LHCN-M2 (cell line): Measurements from ENCODE around the gene AMBRA1. TPM values are rescaled to one million over a fixed set of nuclear protein-coding genes. Genes with fewer than 3 reads are reported as not detected.
"Not testable (repeated sequence)": the region's sequence is repeated elsewhere in the genome, so short reads cannot be mapped to it uniquely, and the experiment has no call there.

Experiments used
- DNase-seq: peaks from one replicate; pipeline ENCODE4 v3.0.0-alpha.2; 2012; ENCODE audit warnings: low read depth
- total RNA-seq: library from RNA; depleted of rRNA; stranded (reverse); fragments of >200 nt; gene quantifications from 2 replicates; pipeline ENCODE4 v1.2.3, GENCODE V29; 2014

The AMBRA1 gene
- total RNA-seq, 1 experiment from 2014 or later, result 20.9 TPM

DNA sequence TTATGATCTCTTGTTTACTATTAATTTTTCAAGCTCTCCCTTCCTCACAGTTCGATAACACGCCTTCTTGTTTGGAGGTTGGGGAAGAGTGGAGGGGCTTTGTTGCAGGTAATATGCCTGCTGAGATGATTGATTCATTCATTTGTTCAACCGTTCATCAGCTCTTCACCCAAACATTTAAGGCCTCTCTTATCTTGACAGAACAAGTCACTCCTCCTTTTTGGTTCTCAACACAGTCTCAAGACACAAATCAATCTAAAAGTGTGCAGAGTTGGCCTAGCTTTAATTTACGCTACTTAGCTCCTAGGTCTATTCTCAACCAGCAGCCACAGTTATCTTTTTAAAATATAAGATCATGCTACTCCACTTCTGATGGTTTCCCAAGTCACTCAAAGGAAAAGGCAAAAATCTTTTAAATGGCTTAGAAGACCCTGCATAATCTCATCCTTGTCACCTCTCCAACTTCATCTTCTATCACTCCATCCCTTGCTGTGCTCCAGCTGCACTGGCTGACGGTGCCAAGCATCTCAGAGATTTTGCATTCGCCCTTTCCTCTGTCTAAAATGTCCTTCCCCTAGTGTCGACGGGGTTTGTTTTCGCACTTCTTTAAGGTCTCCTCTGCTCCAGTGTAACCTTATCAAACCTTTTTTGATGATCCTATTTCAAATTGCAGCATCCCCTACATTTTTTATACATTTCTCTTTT is 60.3 kb downstream of the AMBRA1 start:
- no peak for DNase-seq

GRCh38 chr11:46529928-46530574 is 63.8 kb downstream of the AMBRA1 start:
- no peak for DNase-seq

- DNase-seq, result peak; percentile 44
Observed at GRCh38 chr11:46529095-46529905, 64.5 kb downstream of the AMBRA1 start.

DNA sequence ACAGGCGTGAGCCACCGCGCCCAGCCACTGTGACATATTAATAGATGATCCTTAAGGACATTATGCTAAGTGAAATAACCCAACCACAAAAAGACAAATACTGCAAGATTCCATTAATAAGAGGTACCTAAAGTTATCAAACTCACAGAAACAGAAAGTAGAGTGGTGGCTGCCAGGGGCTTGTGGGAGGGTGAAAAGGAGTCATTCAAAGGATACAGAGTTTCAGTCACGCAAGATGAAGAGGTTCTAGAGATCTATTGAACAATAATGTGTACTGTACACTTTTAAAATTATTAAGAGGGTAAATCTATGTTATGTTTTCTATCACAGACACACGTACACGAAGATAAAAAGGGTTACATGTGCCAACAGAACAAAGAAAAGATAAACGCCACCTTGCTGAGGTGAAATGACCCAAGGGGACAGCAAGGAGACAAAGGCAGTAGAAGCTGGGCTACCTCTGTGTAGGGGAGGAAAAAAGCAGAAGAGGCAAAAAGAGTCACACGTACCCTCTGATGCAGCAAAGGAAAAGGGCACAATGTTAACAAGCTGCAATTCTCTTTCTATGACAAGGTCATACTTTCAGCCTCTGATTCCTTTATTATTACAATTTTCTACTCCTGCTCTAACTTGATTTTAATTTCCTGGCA is 65.3 kb downstream of the AMBRA1 start:
- no peak for DNase-seq

- peak; percentile 58 for DNase-seq
Observed at GRCh38 chr11:46527591-46528130, 66.2 kb downstream of the AMBRA1 start.

DNA sequence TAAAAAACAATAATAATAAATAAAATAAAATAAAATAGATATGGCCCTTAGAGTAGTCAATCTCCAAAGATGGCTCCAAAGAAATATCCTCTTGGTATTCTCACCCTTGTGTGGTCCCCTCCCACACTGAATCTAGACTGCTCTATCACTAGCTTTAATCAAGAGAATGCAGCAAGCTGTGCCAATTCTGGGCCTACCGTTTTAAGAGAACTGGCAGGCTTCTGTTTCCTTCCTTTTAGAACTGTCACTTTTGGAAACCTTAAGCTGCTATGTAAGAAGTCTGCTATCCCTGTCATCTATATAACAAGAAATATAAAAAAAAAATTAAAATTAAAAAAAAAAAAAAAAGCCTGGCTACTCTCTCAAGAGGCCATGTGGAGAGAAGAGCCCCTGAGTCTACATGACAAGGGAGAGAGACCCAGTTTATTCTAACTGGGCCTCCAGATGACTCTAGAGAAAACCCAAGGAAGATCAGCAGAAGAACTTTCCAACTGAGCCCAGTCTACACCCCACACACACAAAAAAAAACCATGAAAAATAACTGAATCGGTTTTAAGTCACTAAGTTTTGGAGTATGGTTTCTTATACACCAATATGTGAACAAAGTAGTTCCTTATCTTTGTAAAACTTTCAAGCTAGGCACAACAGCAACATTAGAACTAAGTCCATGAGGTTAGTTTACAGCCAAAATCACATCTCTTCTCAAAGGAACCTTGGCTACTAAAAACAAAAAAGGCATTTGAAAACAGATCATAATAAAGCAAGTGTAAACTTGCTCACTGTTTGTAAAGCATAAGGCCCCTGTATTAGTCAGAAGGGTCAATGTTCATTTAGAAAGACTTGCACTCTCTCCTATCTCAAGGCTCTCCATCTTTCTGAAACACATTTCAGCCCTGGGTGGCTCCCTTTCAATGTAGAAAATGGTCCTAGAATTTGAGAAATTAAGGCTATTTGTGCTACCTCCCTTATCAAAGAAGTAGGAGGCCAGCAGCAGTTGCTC is 67.3 kb downstream of the AMBRA1 start:
- no peak for DNase-seq

DNA sequence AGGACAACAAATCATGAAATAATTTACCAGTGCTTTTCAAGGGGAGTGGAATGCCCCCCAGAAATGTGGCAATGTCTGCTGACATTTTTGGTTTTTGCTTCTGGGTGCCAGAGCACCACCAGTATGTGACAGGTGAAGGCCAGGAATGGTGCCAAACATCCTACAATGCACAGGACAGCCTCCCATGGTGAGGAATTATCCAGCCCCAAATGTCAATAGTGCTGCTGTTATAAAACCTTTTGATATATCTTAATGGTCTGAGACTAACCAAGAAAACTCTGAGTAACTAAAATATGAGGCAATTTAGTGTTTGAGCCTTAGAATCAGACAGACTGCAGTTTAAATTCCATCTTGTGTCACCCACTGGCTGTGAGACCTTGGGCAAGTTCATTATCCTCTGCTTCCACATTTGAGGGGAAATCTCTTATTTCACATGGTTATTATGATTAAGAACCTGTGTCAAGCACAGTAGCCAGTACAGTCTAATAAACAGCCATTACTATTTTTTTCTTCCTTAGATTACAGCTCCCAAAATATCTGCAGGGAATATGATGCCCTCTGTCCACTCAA is 69.5 kb downstream of the AMBRA1 start:
- DNase-seq, result no peak

- DNase-seq, result no peak
Observed at GRCh38 chr11:46523290-46523689, 70.5 kb downstream of the AMBRA1 start.

DNA sequence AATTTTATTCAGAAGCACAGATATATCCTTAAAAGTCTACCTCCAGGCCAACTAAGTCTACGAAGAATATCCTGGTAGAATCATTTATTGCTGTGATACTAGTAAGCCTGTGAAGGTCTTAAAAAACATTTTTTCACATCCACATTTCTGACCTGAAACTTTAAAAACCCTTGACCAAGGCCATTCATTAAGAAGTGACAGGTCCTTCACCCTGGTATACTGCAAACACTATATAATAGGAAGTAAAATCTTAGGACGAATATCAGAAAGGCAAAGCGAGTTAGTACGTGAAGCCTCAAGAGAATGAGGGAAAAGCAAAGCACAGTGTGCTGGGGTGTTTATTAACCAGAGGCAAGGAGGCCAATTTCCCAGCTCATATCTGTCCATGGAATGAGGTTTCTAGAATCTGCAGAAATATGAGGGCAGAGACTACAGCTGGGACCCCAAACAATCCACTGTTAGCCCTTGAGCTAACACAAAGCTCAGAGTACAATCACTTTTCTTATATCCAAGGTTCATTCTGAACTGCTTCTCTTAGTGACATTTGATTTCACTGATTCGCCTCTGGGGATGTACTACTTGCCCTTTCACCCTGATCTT is 71.0 kb downstream of the AMBRA1 start:
- no peak for DNase-seq

DNA sequence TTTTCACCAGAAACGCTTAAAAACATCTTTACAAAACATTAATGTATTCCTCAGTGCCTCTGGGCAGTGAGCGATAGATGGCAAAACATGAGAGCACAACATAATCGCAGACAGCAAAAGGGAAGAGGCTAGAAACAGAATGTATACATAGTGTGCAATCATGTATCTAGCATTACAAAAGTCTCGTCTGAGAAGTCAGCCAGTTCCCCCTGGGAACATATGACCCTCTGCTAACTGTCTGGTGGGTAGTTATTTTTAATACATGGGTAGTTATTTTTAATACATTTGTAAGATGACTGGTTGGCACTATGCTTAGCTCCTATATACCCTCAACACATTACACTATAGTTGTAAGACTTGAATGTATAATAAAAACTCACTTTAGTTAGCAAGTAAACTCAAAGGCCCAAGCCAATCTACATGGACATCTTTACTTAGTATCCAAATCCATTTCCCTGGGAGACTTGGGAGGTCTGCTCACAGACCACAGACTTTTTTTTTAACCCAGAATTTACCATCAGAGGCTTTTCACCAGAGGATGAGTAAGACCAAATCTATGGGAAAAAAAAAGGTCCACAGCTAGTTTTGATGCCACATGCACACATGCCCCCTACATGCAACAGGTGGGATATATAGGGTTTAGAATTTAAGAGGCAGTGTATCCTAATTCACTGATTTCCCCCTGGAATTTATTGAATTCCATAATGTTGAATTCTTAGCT is 71.7 kb downstream of the AMBRA1 start:
- DNase-seq, result peak; percentile 75

GRCh38 chr11:46520971-46521745 is 72.7 kb downstream of the AMBRA1 start:
- peak; percentile 57 for DNase-seq

GRCh38 chr11:46519351-46519750 is 74.5 kb downstream of the AMBRA1 start:
- DNase-seq, result no peak

DNA sequence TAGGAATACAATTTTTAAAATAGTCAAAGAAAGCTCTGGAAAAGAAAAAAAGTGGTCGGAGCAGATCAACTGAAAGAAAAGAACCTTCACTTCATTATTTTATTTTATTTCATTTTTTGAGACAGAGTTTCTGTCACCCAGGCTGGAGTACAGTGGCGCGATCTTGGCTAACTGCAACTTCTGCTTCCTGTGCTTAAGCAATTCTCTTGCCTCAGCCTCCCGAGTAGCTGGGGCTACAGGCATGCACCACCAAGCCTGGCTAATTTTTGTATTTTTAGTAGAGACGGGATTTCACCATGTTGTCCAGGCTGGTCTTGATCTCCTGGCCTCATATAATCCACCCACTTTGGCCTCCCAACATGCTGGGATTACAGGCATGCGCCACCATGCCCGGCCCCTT is 74.9 kb downstream of the AMBRA1 start:
- not testable (repeated sequence) for DNase-seq

- no peak for DNase-seq
Observed at GRCh38 chr11:46514370-46514769, 79.5 kb downstream of the AMBRA1 start.

DNA sequence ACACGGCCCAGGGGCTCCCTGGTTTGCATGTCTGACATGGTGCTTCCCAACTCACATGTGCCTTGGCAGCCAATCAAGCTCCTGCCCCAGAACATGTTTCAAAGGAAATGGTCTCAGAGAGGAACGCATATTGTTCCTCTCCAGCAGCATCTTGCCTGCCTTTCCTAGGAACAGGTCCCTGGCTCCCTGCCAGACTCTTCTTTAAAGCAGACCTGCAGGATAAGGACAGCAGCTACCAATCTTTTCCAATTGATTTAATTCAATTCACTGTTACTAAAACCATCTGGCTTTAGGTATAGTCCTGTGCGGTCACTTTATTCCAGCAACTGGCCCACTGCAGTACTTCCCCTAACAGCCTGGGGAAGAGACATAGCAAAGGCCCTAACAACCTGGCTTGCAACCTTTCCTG is 79.9 kb downstream of the AMBRA1 start:
- DNase-seq, result no peak

DNA sequence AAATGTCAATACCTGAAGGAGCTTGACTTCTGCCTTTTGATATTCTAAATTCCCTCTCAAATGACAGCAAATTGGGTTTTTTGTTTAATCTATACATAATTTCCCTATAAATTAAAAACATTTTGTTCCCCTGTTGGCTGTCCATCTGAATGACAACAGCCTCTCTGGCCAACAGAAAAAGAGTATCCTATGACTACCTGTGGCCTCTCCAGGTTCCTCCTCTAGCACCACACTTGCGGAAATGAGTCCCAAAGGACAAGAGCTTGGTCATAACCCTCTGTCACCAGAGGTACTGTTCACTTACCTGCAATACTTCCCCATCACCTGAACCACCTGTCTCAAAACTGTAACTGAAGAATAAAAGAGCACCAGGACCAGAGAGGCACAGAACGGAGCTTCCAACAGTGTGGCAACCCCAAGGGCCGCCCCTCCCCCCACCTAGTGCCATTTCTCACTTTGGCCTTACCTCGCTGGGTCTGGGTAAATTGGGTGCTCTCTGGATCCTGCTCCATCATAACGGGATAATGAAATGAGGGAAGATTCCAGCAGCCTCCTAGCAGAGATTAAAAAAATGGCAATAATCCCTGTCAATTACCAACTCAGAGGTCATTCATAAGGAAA is 81.5 kb downstream of the AMBRA1 start:
- no peak for DNase-seq

- no peak for DNase-seq
Observed at GRCh38 chr11:46511342-46511741, 82.5 kb downstream of the AMBRA1 start.

GRCh38 chr11:46508360-46508759 is 85.5 kb downstream of the AMBRA1 start:
- no peak for DNase-seq
